Endothelial cell of umbilical vein (primary cell): Measurements from ENCODE around the gene IL17RB.

Source experiments
- CTCF ChIP-seq, 2 donors: IDR thresholded peaks; 1 replicate in 1 of 2; 2 replicates in 1 of 2; pipeline ENCODE4 v1.5.1; 2011; ENCODE audit warnings: low read length in 2 of 2, mild to moderate bottlenecking in 2 of 2, moderate library complexity in 2 of 2, control low read depth in 1 of 2, inconsistent platforms in 1 of 2, low read depth in 1 of 2; ENCODE audit not compliant: insufficient read depth in 1 of 2; ENCODE audit errors: extremely low read depth in 1 of 2
- EZH2 ChIP-seq: IDR thresholded peaks from 2 replicates; pipeline ENCODE4 v1.6.1; 2012; ENCODE audit warnings: borderline replicate concordance, low read depth, mild to moderate bottlenecking, moderate library complexity, low read length, inconsistent platforms; ENCODE audit not compliant: severe bottlenecking
- POLR2AphosphoS5 ChIP-seq: IDR thresholded peaks from 2 replicates; pipeline ENCODE4 v1.6.1; 2012; ENCODE audit warnings: low read depth, mild to moderate bottlenecking, control low read depth, low read length, moderate library complexity; ENCODE audit not compliant: insufficient read depth

- TF ChIP-seq CTCF (IDR thresholded peaks at IDR 0.05; ENCODE audit: extremely low read depth in 1 of 2, insufficient read depth in 1 of 2, low read depth in 1 of 2, low read length in 2 of 2) = no peak
- TF ChIP-seq EZH2 = no peak
- peak; percentile 73 for TF ChIP-seq POLR2AphosphoS5
These were observed 45.3 kb downstream of the IL17RB start, which contains the start of gene SELENOK for GRCh38 chr3:53891497-53892285.
